Ammon's horn (tissue), 1 donor: Measurements from ENCODE around the gene MRPL20.
"Not testable (repeated sequence)": the region's sequence is repeated elsewhere in the genome, so short reads cannot be mapped to it uniquely, and the experiment has no call there.

Experiments
- DNase-seq: peaks from one replicate; pipeline ENCODE4 v3.0.0-alpha.2; 2016; ENCODE audit warnings: low spot score

Gene MRPL20

GRCh38 chr1:1406101-1406820, 832 bp downstream of the MRPL20 start:
- no peak for DNase-seq

- no peak for DNase-seq
These were observed 3.4 kb downstream of the MRPL20 start for GRCh38 chr1:1403653-1404052.

- DNase-seq, result not testable (repeated sequence)
These were observed 4.1 kb downstream of the MRPL20 start for GRCh38 chr1:1402901-1403392.

DNA sequence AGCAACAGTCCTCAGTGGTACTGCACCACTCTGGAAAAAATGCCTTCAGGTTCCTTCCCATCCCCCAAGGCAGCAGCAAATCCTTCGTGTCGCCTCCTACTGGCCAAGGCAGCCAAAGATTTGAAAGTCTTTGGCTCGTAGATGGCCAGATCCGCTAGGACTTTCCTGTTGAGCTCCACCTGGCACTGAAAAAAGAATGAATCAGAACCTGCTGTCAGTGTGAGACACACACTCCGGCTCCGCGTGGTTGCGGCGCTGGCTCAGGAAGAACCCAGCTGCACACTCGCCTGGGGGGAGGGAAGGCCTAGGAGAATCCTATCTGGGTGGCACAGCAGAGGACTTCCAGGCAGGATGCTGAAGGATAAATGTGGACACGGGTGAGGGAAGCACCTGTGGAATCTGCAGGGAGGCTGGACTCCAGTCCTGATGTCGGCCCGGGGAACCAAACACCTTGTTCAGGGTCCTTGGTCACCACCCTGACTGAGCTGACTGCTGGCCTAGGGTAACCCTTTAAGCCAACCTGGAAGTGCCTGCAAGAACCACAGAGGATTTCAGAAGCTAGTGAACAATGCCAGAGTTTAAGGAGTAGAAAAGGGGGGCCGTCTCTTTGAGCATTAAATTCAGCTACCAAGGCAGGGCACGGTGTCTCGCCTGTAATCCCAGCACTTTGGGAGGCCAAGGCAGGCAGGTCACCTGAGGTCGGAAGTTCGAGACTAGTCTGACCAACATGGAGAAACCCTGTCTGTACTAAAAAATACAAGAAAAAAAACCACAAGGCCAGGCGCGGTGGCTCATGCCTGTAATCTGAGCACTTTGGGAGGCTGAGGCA, 4.8 kb downstream of the MRPL20 start:
- peak; percentile 40 for DNase-seq

- no peak for DNase-seq
These were observed 5.6 kb downstream of the MRPL20 start for GRCh38 chr1:1401457-1402010.

- no peak for DNase-seq
These were observed 6.3 kb downstream of the MRPL20 start for GRCh38 chr1:1400576-1401456.

DNA sequence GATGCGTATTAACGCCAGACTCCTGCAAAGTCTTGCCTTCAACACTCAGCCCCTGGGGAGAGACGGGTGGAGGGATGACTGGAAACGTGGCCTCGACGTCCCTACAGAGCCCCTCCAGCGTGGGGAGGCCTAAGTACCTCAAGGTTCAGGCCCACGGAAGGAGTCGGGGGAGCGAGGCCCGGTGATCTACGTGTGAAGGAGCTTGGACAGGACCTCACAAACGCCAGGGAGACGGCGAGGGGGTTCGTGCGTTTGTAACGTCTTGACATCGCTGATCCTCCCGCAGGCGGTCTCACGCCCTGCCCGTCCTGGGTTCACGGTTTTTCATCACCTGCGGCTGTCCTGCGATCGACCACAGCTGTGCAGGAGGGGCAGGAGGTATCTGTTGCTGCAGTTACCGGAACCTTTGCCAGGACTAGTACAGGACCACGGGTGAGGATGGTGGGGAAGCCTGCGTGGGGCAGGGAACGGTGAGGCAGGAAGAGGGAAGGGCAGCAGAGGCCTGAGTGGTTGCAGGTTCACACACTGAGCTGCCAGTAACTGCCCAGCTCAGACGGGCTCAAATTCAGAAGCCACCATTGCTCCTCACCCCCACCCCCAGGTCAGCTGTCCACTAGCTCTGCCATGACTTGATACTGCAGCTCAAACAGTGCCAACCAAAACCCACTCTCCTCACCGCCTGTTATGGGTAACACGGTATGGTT, 7.1 kb downstream of the MRPL20 start:
- DNase-seq, result no peak

DNA sequence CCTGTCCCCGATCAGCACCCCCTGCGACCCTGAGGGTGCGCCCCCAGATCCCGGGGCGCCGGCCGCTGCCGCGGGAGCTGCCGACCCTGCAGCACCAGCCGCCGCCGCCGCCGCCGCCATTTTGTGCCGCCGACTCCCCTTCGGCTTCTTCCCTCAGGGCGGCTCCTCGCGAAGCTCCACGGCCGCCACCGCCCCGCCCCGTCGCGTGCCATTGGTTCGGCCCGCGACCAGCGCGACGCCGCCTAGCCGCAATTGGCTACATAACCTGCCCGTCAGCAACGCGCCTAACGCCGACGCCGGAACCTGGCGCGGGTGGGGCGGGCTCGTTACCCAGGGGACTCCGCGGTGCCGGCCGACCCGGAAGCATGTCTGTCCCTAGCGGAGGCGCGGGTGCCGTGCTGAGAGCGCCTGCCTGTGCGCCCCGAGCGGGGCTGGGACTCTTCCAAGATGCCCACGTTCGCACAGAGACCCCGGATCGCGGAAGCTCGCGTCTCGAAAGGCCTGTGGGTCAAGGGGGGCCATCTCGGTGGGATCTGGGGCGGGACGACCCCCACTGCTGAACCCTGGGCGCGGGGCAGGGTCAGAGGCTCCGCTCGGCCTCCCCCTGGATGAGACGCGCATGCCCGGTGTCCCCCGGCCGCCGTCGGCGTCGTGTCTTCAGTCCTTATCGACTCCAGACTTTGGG, 7.8 kb downstream of the MRPL20 start, which contains the start of gene CCNL2:
TSS of gene CCNL2 (minus strand) at position 149 of the 685 bp plus-strand sequence. CDS start at position 120, 29 bp downstream.
- DNase-seq, result peak; percentile 98

DNA sequence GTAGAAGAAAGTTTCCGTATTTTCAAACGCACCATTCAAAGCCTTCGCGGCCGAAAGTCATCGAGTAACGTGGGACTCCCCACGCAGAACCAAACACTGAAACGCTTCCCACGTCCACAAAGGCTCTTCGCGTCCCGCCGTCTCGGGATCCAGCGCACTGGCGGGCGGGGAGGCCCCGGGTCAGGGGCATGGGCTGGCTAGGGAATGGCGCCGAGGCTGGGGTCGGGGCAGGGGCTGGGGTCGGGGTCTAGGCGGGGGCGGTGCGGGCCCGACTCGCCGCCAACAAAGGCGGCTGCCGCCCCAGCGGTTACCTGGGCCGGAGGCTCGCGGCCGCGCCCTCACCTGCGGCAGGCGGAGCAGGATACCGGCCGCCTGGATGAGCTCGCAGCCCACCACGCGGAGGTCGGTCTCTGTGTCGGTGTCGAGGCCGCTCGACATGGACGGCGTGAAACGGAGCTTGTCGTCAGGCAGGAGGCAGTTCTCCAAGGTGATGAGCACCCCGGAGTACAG, 8.4 kb downstream of the MRPL20 start:
- no peak for DNase-seq

GRCh38 chr1:1397839-1398523, 9.1 kb downstream of the MRPL20 start:
- DNase-seq, result no peak

- DNase-seq, result no peak
These were observed 11.9 kb downstream of the MRPL20 start for GRCh38 chr1:1395166-1395565.

DNA sequence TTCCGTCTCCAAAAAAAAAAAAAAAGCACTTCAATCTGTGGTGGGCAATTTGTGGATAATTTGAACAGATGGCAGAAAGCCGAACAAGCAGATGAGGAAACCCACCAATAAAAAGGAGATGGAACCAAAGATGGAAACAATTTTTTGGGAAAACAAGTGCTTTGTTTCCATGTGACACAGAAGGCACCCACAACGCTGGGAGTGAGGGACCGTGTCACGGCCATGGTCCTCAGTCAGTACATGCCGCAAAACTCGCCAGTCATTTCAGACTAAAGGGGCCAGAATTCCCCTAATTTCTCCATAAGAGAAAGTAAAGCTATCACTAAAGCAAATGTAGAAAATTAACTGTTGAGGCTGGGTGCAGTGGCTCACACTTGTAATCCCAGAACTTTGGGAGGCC, 13.0 kb downstream of the MRPL20 start:
- no peak for DNase-seq

DNA sequence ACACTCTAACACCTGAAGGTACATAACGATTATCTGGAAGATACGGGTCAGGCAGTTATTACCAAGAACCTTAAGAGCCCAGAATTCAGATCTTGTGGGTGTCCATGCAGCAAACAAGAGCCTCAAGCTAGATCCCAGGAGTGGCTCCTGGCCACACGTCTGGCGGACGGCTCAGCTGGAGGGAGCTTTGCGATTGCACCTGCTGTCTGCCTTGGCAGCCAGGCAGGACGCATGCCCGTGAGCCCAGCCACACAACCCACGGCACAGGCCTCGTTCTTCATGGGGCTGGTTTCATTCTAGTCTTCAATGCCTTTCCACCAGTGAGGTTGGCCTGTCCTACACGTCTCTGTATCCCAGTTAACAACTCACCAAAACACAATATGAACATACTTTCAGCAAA, 13.7 kb downstream of the MRPL20 start:
- no peak for DNase-seq

DNA sequence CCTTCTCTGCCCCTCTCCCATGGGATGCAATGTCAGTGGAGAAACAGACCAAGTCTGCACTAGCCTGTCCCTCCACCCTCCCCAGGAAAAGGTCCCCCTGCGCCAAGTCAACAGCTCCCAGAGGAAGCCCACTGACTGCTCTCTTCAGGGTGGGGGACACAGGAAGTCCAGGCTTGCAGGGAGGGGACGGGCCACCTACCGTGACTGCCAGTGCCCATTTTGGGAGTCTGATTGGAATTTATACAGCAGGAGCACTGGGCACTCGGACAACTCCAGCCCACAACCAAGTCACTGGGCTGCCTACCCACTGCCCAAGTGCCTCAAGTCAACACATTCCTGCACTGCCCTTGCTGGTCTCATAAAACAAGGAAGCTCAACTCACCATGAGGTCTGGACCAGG, 14.1 kb downstream of the MRPL20 start:
- DNase-seq, result no peak

DNA sequence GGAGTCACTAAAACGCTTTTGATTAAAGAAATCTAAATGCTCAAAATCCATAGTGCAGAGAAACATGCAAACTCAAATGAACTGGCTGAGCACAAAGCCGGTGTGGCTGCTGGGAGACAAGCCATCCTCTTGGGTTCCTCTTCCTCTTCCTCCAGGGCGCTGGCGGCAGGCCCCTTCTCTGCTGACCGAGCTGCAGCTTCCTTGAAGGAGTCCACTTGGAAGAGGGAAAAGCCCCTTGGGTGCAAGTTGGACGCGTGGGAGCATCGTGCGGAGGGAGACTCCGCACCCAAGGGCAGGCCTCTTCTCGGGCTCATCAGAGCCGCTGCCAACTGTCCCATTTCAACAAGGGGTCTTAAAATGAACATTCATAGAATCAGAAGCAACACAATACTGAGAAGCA, 15.9 kb downstream of the MRPL20 start:
- no peak for DNase-seq

DNA sequence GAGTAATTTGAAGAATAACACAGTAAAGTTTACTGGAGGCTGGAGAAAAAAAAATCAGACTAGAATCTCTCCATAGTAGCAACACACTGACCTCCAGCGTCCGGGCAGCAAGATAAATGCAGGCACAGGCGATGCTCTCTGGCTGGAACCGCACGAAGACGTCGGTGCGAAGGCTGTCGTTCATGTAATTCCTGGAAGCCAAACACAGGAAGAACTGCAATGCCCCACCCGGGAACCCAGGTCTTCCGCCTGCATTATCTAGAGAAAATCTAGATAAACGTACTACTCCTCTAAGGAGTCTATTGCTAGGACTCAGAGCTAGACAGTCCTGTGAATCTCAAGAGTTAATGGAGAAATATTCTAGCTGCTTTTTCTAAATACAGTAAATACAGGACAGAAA, 16.4 kb downstream of the MRPL20 start:
- DNase-seq, result no peak

- DNase-seq, result no peak
These were observed 19.0 kb downstream of the MRPL20 start for GRCh38 chr1:1388078-1388472.

DNA sequence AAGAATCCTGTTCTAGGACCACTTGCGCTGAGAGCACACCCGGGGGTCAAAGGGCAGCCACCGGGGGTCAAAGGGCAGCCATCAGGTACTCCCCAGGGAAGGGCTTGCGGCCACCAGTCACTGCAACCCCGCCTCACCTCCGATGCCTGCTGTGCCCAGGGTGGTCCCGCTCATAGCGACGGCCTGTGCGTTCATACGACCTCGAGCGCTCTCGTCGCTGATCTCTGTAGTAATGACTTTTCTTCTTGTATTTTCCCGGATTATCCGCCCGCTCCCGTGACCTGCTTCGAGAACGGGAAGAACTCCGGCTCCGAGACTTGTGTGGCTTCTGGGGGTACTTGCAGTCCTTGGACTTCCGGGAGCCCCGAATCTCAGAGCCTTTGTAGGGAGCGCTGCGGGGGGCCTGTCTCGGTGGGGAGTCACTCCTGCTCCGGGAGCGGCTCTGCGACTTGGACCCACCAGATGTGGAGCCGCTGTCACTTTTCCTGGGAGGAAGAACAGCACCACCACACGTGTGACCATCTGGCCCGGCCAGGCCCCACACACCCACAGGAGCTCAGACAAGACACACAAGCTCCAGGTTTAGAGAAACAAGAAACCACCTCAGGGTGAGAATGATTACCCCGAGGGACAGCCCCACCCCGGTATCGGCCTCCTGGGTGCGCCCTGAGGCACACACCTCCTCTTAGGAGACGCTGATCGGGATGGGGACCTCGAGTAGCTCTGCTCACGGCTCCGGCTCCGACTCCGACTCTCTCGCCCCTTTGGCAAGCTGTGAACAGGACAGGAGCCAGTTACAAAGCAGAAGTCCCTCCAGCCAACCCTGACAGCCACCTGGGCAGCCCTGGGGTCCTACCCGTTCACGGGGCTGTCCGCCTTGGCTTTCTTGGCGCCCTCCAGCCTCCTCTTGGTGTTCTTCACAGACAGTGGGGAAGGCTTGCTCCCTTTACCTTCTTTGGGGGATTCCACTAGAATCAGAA, 19.7 kb downstream of the MRPL20 start:
- no peak for DNase-seq

GRCh38 chr1:1385931-1386330, 21.2 kb downstream of the MRPL20 start:
- DNase-seq, result no peak
